ENCODE results near the gene IL17F.

DNA sequence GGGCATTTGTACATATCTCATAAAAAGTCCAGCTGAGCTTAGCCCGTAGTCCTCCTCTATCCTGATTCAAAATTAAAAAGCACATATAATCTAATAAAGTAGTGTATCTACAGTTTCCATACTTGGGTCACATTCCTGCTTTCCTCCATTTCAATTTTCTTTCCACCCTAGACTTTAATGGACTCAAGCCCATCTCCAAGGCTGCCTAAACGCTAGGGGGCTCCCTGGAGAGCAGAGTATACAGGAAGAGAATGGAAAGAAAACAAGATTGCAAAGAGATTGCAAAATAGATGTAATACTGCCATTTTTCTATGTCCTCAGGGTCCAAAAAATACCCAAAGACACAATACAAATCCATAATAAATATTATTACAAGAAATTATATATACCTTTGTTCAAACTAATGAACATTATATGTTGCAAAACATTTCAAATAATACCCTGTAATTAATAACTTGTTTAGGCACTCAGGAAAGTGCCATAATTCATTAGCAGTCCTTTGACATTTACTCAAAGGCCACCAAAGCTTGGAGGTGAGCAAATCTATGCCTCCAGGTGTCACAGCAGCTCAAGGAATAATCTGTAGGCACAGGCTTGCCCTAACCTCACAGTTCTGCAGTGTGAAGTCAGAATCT is 42.6 kb upstream of the IL17F start:
- TF ChIP-seq, protein P1, sequence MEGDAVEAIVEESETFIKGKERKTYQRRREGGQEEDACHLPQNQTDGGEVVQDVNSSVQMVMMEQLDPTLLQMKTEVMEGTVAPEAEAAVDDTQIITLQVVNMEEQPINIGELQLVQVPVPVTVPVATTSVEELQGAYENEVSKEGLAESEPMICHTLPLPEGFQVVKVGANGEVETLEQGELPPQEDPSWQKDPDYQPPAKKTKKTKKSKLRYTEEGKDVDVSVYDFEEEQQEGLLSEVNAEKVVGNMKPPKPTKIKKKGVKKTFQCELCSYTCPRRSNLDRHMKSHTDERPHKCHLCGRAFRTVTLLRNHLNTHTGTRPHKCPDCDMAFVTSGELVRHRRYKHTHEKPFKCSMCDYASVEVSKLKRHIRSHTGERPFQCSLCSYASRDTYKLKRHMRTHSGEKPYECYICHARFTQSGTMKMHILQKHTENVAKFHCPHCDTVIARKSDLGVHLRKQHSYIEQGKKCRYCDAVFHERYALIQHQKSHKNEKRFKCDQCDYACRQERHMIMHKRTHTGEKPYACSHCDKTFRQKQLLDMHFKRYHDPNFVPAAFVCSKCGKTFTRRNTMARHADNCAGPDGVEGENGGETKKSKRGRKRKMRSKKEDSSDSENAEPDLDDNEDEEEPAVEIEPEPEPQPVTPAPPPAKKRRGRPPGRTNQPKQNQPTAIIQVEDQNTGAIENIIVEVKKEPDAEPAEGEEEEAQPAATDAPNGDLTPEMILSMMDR (IDR thresholded peaks at IDR 0.05): no peak
- no peak for TF ChIP-seq POLR2A (IDR thresholded peaks at IDR 0.05)
